Measurements from ENCODE around the gene RNU5D-1. TPM values are rescaled to one million over a fixed set of nuclear protein-coding genes. Genes with fewer than 3 reads are reported as not detected.
"Not testable (repeated sequence)": the region's sequence is repeated elsewhere in the genome, so short reads cannot be mapped to it uniquely, and the experiment has no call there.

RNU5D-1 gene
- polyA plus RNA-seq (ENCODE audit: insufficient read length) = 1.9 TPM
- long read RNA-seq, donor 1, partial matches to known transcripts = 0 of 1 reads
- long read RNA-seq, donor 1, other reads (novel, unspliced or antisense) = 0 of 1 reads
- long read RNA-seq, donor 2 = 0 reads
- long read RNA-seq, donor 3 = 0 reads
- long read RNA-seq, donor 4 = 0 reads
- long read RNA-seq, donor 5 = 0 reads
- long read RNA-seq, donor 6, partial matches to known transcripts = 0 of 1 reads
- long read RNA-seq, donor 6, other reads (novel, unspliced or antisense) = 0 of 1 reads
- long read RNA-seq, donor 7 = 0 reads
- long read RNA-seq, donor 8 = 0 reads

DNA sequence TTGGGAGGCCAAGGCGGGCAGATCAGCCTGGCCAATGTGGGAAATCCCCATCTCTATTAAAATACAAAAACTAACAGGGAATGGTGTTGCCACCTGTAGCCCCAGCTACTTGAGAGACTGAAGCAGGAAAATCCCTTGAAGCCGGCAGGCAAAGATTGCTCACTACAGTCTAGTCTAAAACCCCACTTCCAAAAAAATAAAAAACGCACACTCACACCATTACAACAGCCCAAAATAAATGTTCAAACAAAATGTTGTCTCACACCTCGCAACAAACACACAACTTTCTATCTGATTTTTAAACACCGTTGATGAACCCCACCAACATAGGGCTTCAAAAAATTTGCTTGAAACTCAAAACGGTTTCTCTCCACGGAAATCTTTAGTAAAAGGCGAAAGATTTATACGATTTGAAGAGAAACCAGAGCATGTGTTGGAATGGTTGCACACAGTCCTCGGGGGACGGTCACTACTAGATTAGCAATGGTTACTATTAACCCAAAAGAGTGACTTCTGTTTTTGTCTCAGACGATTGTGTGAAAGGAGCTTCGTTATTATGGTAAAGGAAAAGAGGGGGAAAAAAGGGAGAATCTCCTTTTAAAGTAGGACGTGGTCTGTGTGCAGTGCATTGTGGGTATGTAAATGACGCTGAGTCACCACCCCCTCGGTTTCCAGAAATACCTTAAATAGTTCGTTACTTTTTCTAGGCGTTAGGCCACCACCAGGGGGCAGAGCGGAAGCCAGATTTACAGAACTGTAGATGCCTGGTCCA, at the start of gene RNU5D-1:
RNU5D-1 (minus strand) TSS at position 430 of the 772 bp plus-strand sequence.
- peak; percentile 97 for DNase-seq

DNA sequence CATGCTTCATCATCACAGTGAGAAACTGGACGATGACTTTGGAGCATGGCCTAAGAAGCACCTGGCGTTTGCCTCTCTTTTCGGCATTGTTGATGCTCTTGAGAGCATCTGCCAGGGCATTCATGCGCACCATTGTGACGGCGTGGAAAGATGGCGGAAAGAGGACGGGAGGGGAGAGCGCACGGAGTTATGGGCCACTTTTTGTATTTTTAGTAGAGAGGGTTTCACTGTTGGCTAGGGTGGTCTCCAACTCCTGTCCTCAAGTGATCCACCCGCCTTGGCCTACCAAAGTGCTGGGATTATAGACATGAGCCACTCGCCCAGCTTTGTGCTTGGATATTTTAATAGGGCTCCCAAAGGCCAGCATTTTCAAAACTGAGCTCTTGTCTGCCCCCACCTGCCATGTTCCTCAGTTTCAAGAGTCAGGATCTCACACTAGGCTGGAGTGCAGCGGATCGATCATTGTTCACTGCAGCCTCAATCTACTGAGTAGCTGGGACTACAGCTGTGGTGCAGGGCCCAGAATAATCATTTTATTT, 49.7 kb upstream of the RNU5D-1 start:
- no peak for DNase-seq

DNA sequence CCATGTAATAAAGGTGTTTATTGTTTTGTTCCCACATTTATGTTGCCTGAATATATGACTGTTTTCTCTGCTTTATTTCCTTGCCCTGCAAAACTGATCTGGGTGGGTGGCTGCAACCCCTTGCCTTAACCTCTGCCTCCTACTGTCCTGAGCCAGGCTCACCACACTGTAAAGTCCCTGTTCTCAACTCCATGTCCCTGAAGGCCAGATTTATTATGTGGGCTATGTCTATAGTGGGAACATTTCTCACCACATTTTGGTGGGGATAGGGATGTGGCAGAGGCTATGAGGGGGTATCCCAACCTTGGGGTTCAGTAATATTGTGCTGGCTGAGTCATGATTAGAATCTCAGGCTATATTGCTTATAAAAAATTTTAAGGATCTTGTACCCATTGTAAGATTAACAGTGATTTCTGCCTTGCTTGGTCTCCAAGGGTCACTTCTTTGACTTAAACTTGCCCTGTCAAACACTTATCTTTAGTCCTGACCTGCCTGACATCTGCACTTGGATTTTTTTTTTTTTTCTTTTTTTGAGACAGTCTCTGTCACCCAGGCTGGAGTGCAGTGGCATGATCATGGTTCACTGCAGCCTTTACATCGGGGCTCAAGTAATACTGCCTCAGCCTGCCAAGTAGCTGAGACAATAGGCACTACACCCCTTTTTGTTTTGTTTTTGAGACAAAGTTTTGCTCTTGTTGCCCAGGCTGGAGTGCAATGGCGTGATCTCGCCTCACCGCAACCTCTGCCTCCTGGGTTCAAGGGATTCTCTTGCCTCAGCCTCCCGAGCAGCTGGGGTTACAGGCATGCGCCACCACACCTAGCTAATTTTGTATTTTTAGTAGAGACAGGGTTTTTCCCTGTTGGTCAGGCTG, 48.0 kb upstream of the RNU5D-1 start:
- DNase-seq = no peak

DNA sequence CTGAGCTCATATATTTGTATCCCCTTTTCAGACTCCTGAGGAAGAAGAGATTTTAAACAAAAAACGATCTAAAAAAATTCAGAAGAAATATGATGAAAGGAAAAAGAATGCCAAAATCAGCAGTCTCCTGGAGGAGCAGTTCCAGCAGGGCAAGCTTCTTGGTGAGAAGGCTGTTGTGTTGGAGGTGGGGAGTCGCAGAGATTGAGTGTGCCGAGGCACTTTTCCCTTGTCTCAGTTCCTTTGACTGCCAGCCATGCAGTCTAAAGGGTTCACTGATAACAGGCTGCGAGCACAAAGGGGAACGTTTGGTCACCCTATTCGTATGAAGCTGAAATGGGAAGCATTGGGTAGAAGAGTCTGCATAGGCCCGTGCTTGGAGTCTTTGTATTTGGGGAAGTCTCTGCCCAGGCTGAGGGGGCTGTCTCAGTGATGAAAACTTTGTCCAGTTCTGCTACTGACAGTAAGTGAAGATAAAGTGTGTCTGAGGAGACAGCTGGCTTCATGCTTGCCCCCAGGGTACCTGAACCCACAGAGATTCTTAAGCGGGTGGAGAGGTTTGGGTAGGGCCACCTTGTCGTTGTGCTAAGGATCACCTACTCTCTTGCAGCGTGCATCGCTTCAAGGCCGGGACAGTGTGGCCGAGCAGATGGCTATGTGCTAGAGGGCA, 47.1 kb upstream of the RNU5D-1 start:
- DNase-seq = no peak

DNA sequence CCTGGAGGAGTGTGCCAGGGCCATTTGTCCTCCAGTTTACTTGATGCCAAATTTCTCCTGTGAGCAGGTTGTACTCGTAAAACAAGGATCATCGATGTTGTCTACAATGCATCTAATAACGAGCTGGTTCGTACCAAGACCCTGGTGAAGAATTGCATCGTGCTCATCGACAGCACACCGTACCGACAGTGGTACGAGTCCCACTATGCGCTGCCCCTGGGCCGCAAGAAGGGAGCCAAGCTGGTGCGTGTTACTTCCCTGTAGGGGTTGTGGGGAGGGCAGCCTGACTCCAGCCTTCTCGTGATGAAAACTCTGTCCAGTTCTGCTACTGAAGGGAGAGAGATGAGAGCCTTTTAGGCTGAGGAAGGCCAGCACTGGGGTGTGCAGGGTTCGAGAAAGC, 46.6 kb upstream of the RNU5D-1 start:
- DNase-seq = no peak

DNA sequence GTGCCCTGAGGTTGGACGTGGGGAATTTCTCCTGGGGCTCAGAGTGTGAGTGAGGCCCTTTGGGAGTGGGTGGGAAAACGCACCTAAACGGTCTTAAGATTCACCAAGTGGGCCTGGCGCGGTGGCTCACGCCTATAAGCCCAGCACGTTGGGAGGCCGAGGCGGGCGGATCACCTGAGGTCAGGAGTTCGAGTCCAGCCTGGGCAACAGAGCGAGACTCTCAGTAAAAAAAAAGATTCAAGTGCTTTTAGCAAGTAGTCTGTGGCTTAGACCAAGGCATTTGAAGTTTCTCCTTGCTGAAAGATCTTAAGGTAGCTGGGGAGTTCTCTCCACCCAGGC, 45.7 kb upstream of the RNU5D-1 start:
- no peak for DNase-seq

DNA sequence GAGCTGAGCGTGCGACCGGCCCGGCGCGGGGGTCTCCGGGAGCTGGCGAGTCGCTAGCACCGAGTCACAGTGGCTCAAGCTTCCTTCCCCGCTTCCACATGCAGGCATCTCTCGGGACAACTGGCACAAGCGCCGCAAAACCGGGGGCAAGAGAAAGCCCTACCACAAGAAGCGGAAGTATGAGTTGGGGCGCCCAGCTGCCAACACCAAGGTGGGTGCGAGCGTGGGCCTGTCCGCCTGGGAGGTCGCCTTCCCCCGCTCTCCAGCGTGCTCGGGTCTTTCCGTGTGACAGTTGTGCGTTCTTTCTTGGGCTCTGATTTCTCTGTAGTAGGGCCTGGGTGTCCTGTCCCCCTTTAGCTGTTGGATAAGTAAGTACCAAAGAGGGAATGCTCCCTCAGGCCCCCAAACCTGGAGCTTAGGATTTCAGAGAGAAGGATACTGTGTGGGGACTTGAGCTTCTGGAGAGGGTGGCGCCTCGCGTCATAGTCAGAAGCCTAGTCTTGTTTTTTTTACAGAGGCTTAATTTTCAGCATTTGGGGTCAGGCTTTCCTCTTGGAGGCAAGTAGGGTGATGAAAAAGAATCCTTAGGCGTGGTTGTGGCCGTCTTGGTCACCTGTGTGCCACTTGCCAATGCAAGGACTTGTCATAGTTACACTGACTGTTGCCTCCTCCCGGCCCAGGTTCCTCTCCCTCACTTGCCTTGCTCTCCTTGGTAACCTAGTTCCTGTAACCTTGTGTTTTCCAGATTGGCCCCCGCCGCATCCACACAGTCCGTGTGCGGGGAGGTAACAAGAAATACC, 45.2 kb upstream of the RNU5D-1 start:
- DNase-seq = no peak

DNA sequence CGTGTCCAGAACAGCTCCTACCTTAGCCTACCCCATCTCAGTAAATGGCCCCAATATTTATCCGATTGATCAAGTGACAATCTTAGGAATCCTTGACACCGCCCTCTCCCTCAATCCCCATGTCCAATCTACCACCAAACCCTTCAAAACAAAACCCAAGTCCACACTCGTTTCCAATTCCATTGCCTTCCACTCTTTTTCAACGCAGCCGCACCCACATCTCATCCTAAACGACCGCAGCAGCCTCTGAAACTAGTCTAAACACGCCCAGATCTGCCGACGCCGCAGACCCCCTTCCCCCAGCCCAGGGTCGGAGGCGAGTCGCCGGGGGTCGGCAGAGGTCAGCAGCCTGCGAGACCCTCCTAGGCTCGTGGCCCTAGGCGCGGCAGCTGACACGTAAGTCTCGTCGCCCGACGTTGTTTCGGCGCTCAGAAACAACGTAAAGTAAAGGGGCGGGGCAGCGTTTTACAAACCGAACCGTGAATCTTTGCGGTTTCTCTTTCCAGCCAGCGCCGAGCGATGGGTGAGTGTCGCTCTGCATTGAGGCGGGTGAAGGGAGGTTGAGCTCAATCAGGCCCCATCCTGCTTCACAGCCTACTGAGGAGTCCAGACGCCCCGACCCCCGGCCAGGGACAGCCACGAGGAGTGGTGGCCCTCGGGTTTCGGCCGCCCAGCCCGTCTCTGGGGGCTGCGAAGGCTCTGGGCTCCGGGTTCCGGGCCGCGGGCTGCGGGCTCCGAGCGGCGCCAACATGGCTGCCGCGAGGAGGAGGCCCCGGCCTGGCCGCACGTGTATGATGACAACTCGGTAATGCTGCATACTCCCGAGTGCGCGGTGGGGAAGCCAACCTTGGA, 44.3 kb upstream of the RNU5D-1 start, which contains the start of gene RPS8:
RPS8 (plus strand) TSS at position 463 of the 852 bp plus-strand sequence; CDS start at position 520, 57 bp downstream.
- peak; percentile 97 for DNase-seq

DNA sequence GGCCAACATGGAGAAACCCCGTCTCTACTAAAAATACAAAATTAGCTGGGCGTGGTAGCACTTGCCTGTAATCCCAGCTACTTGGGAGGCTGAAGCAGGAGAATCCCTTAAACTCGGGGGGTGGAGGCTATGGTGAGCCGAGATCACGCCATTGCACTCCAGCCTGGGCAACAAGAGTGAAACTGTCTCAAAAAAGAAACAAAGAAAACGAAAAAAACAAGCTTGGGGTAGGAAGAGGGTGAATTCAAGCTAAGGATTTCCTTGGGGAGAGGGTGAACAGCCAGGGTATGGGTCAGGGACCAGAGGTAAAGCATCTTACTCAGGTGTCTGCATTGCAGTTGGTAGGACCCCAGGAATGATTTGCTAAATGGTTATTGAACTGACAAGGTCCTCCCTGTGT, 35.5 kb upstream of the RNU5D-1 start:
- DNase-seq = not testable (repeated sequence)

DNA sequence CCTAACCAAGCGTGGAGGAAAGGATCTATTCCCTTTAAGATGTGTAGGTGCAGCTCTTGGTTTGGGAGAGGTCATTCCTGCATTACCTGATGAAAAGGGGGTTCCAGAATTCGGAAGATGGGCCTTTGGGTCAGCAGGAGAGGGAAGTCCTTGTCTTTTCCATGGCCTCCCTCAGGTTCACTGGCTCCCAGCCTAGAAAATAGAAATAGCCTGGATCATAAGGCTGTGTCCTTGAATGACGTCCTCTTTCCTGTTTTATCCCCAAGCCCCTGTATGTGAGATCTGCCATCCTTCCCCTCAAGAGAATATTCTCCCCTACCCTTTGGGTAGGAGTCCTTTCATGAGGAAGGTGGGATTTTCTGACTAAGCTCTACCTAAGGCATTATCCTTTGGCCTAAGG, 29.9 kb upstream of the RNU5D-1 start:
- DNase-seq = no peak

DNA sequence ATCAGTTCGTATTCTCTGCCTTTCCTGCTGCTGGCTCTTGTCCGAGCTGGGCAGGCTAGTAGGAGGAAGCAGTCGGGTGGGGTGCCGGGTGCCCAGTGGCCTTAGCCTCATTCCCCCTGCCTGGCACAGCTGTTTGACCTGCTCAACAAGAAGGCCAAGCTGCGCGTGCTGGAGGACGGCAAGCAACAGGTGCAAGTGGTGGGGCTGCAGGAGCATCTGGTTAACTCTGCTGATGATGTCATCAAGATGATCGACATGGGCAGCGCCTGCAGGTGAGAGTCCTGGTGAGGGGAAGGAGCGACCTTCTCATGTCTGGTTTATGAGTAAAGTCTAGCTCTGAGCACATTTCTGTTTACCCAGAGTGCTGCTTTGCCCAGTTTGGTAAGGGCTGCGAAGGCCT, 28.1 kb upstream of the RNU5D-1 start:
- DNase-seq = no peak

DNA sequence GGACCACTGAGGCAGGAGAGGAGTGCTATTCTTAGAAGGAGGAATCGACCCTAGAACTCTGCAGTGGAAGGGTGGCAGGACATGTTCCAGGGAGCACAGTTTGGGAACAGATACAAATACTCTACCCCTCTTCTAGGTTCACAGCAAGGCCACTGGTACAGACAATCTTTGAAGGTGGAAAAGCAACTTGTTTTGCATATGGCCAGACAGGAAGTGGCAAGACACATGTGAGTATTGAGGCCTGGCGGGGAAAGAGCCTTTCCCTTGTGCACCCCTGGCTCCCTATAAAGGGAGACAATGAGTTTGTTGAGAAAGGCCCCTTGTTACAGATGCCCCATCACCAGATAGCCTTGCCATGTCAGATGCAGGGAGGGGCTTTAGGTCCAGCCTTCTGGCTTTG, 26.4 kb upstream of the RNU5D-1 start:
- DNase-seq = no peak

DNA sequence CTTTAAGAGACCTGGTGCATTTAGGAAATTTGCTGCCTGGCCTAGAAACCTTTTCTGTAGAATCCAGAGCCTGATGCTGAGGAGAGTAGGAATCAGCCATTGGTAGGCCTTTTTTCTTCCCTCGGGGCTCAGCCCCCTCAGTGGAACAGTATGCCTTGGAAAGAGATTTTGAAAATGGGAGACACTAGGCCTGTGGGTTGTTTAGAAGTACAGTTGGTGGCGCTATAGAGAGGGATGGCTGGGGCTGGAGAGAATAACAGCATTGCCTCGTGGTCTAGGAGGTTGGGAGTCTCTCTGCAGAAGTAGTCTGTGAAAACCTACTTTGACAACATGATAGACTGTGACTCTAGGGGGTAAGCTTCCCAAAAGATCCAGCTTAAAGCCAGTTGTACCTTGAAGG, 16.9 kb upstream of the RNU5D-1 start:
- no peak for DNase-seq

DNA sequence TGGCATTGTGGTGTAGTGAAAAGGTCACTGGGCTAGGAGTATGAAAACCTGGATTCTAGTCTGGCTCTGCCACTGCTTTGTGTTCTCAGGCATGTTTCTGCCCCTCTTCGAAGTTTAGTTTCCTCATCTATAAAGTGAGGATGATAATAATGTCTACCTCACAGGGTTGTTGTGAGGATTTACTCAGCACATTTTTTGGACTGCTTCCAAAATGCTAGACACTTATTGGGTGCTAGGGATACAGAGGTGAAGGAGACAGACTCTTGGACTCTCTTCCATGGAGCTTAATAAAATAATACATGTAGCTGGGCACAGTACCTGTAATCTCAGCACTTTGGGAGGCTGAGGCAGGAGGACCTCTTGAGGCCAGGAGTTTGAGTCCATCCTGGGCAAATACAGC, 12.2 kb upstream of the RNU5D-1 start:
- DNase-seq = no peak

DNA sequence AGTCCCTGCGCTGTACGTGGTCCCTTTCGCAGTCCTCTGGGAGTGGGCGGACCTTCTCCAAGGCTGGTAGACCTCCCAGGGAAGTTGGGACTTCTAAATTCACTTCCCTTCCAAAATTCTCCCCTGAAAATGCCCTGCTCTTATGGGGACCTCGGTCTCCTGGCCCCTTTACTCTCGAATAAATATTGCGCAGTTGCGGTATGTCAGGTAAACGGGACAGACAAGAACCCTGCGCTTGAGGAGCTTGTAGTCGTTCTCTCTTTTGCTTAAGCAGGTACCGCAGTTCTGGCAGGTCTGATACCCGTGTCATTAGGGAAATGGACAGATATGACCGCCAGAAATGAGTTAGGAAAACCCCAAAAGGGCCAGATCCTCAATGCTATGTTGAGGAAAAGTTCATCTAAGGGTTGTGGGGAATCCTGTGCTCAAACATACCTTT, 9.2 kb upstream of the RNU5D-1 start:
- DNase-seq = no peak

DNA sequence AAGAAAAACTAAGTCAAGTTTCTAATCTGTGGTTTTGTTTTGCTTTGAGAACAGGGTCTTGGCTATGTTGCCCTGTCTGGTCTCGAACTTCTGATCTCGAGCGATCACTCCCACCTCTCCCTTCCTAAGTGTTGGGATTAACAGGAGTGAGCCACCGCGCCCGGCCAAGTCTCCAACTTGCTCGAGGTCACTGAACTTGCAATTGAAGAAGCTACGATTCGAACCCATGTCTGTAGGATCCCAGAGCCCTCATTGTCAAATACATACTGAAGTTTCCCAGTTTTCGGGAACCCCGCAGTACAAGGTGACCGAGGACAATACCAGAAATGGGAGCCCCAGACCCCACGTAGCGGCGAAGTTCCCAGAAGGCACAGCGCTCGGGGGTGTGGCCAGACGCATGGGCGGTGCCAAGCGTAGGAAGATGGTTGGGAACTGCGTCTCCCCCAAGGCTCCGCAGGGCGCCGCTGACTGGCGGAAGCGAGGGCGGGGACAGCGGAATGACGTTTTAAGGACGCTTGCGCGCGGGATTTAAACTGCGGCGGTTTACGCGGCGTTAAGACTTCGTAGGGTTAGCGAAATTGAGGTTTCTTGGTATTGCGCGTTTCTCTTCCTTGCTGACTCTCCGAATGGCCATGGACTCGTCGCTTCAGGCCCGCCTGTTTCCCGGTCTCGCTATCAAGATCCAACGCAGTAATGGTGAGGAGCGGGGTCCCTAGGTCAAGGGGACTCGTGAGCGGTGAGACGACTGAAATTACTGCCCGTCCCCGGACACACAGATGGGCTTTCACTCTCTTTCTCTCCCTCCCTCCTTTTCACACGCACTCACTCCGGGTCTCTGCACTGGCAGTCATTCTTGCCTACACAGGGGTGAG, 8.6 kb upstream of the RNU5D-1 start, which contains the start of gene KIF2C:
KIF2C (plus strand) TSS at position 531 of the 872 bp plus-strand sequence; CDS start at position 627, 96 bp downstream.
- peak; percentile 97 for DNase-seq

DNA sequence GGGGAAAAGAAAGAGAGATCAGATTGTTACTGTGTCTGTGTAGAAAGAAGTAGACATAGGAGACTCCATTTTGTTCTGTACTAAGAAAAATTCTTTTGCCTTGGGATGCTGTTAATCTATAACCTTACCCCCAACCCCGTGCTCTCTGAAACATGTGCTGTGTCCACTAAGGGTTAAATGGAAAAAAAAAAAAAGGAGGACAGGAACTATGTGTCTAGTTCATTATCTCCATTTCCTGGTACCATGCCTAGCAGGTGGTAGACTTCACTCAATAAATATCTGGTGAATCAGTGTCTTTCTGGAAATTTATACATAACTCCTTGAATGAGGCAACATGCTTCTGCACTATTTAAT, 8.0 kb upstream of the RNU5D-1 start:
- DNase-seq = not testable (repeated sequence)

DNA sequence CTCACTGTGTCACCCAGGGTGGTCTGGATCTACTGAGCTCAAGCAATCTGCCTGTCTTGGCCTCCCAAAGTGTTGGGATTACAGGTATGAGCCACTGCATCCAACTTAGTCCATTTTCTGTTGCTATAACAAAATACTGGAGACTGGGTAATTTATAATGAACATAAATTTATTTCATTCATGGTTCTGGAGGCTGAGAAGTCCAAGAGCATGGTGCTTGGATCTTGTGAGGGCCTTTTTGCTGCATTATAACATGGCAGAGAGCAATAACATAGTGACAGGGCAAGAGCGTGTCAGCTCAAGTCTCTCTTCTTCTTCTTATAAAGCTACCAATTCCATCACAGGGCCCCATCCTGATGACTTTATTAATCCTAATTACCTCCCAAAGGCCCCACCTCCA, 5.0 kb upstream of the RNU5D-1 start:
- DNase-seq = no peak

DNA sequence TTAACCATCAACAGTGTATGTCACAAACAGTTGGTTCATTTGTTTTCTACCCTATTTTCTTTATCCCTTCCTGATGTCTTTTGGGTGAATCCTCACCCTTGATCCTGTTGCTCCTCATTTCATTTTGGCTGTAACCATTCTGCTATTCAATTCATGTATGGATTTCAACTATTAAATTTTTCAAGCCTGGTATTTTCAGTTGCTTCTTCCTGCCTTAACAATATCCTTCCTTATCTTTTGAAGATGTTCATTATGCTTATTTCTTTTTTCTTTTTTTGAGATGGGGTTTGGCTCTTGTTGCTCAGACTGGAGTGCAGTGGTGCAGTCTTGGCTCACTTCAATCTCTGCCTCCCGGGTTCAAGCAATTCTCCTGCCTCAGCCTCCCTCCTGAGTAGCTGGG, 2.8 kb upstream of the RNU5D-1 start:
- no peak for DNase-seq
